Type B pancreatic cell (in vitro differentiated cells): ENCODE measurements around the gene SELENON. TPM values are rescaled to one million over a fixed set of nuclear protein-coding genes. Genes with fewer than 3 reads are reported as not detected.

ENCODE experiments used
- DNase-seq: peaks from one replicate; pipeline ENCODE4 v3.0.0; 2021; ENCODE audit warnings: mixed read lengths; ENCODE audit not compliant: unreplicated experiment; ENCODE audit errors: extremely low spot score
- H3K27ac Mint-ChIP-seq: 2 replicates; pipeline ENCODE4 v1.8.0; 2021; ENCODE audit warnings: mild to moderate bottlenecking, mixed read lengths
- H3K27me3 Mint-ChIP-seq: 2 replicates; pipeline ENCODE4 v1.8.0; 2021; ENCODE audit warnings: mixed read lengths
- H3K36me3 Mint-ChIP-seq: 2 replicates; pipeline ENCODE4 v1.8.0; 2021; ENCODE audit warnings: mixed read lengths
- H3K4me1 Mint-ChIP-seq: one replicate; pipeline ENCODE4 v1.8.0; 2021; ENCODE audit warnings: mixed read lengths; ENCODE audit not compliant: unreplicated experiment
- H3K4me3 Mint-ChIP-seq: 2 replicates; pipeline ENCODE4 v1.8.0; 2021; ENCODE audit warnings: mild to moderate bottlenecking, mixed read lengths
- H3K9me3 Mint-ChIP-seq: 2 replicates; pipeline ENCODE4 v1.8.0; 2021; ENCODE audit warnings: mixed read lengths
- CTCF ChIP-seq: fragments of 200-600 bp; sonication (generic); conservative IDR thresholded peaks from 2 replicates; pipeline ENCODE4 v1.5.0; 2021; ENCODE audit warnings: antibody characterized with exemption, mild to moderate bottlenecking
- total RNA-seq: library from RNA; stranded (reverse); gene quantifications from 2 replicates; pipeline ENCODE4 v1.2.1, GENCODE V29; 2021; ENCODE audit warnings: low replicate concordance

Gene SELENON
- total RNA-seq, 1 donor from 2014 or later: 68.7 TPM

GRCh38 chr1:25782608-25783201, 17.3 kb upstream of the SELENON start:
- Mint-ChIP-seq H3K36me3 (no peaks in the 10 kb centered on the region), H3K27ac (no peak overlapping the region), H3K4me1 (peaks cover 59% of the 10 kb centered on the region), H3K4me3 (no peak overlapping the region), H3K27me3 (no peaks in the 10 kb centered on the region), H3K9me3 (no peaks in the 10 kb centered on the region)
- no peak for DNase-seq
- no peak for TF ChIP-seq CTCF

GRCh38 chr1:25784575-25785051, 15.4 kb upstream of the SELENON start:
- TF ChIP-seq CTCF: no peak
- no peaks in the 10 kb centered on the region for H3K27me3 Mint-ChIP-seq
- H3K9me3 Mint-ChIP-seq: no peaks in the 10 kb centered on the region
- no peaks in the 10 kb centered on the region for H3K36me3 Mint-ChIP-seq
- H3K27ac Mint-ChIP-seq: no peak overlapping the region
- H3K4me3 Mint-ChIP-seq: peak overlapping the region; percentile 20
- H3K4me1 Mint-ChIP-seq: peaks cover 65% of the 10 kb centered on the region
- no peak for DNase-seq

GRCh38 chr1:25785333-25786067, 14.5 kb upstream of the SELENON start:
- Mint-ChIP-seq H3K4me3 (no peak overlapping the region), H3K4me1 (peaks cover 62% of the 10 kb centered on the region), H3K27me3 (no peaks in the 10 kb centered on the region), H3K9me3 (no peaks in the 10 kb centered on the region), H3K27ac (no peak overlapping the region), H3K36me3 (no peaks in the 10 kb centered on the region)
- no peak for TF ChIP-seq CTCF
- DNase-seq: no peak

GRCh38 chr1:25786887-25787759, 12.9 kb upstream of the SELENON start:
- Mint-ChIP-seq H3K4me1 (peaks cover 70% of the 10 kb centered on the region), H3K4me3 (no peak overlapping the region)

More at GRCh38 chr1:25786887-25787759, 12.9 kb upstream of the SELENON start:
- DNase-seq: no peak
- no peak for TF ChIP-seq CTCF
- Mint-ChIP-seq H3K9me3 (no peaks in the 10 kb centered on the region), H3K36me3 (no peaks in the 10 kb centered on the region), H3K27me3 (no peaks in the 10 kb centered on the region), H3K27ac (no peak overlapping the region)
